GM19239 (cell line): ENCODE data around the gene NOL4L.

Experiments
- DNase-seq: peaks from one replicate; pipeline ENCODE4 v3.0.0; 2011; ENCODE audit warnings: low spot score; ENCODE audit not compliant: insufficient read length
- FAIRE-seq: peaks from 2 replicates; lab custom pipeline; 2011; peaks lifted over from hg19 to GRCh38; lab: Jason Lieb, UNC

Gene NOL4L

GRCh38 chr20:32564921-32565734, 20.0 kb downstream of the NOL4L start:
- DNase-seq (no peak), FAIRE-seq (no peak)

- no peak for DNase-seq
Measured at GRCh38 chr20:32564440-32564839, 20.7 kb downstream of the NOL4L start.

DNA sequence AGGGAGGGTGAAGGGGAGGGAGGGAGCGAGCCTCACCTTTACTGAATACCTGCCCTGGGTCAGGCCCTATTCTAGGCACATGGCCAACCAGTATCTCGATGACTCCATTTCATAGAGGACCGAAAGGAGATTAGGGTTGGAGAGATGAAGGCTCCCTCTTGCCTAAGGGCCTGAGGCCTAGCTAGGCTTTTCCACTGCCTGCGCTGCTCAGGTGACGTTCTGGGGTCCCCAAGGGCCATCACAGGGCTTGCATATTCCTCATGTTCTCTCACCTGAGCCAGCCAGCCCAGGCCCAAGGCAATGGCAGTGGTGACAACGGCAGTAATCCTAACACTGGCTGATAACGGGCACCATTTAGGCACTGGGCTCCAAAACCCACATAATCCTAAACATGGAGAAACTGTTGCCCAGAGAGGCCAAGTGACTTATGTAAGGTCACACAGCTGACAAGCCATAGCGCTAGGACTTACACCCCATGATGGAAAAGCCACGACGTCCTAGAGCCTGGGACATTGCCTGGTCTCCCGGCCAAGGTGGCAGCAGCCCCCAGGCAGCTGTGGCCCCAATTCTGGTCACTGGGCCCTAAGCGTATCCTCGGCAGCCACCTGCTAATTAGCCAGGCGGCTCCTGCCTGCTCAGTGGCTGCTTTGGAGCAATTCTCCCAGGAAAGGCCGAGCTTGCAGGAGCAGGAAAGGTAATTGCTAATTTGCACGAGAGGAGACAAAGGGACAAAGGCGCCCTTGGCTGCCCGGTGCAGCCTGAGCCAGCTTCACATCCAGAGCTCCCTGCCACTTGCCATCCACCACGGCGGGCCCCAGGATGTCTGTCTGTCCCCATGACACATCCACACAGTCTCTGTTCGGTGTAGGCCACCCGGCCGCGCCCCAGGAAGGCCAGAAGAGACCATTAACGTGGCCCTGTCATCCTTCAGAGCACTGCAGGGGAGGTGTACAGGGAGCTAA, 21.5 kb downstream of the NOL4L start:
- no peak for FAIRE-seq
- DNase-seq: no peak

More at GRCh38 chr20:32564440-32564839, 20.7 kb downstream of the NOL4L start:
- FAIRE-seq: no peak

DNA sequence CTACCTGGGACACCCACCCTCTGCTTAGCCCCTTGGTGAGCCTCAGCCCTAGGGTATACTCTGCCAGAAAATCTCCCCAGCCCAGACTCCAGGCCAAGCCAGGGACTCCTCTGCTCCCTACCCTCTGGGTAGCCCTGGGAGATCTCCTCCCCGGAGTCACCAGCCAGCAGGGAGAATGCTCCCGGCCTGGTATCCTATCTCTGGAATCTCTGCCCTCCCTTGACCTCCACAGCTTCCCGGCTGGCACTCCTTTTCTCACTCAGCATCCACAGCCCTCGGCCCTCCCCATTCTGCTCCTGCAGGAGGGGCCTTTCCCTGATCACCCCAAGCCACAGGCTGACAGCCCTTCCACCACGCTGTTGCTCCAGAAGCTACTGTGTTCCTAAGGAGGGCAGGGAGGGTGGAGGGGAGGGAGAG, 22.6 kb downstream of the NOL4L start:
- FAIRE-seq: no peak

DNA sequence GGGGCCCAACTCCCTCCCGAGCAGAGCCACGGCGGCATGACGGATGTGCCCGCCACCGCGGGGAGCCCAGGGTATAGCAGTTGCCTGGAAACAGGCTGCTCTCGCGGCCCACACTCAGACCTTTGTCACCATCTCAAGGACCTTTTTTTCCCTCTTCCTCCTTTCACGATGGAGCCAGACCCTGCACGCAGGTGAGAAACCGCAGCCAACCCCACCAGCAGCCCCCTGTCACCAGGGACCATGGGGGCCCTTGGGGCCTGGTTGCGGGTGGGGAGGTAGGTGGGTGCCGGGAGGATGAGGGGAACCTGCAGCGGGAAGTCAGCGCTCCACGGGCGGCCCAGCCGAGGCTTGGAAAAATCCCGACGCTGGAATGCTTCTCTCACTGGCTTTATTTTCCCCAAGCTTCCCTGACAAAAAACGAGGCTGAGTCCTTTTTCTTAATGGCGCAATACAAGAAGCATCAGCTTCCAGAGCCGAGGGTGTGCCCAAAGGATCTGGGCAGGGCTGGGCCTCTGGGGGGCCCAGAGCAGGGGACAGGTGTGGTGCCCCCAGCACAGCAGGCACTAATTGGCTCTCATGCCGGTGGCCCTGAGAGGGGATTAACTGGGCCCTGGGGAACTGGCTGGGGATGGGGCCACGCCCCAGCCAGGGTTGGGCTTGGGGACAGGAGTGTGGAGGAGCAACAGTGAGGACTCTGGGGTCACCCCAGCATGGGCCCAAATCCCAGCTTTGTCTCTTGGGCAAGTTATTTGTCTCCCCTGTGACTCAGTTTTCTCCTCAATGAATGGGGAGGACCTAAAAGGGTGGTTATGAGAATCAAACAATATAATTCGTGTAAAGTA, 23.9 kb downstream of the NOL4L start:
- no peak for FAIRE-seq
- no peak for DNase-seq

More for the DNA sequence above, 22.6 kb downstream of the NOL4L start:
- no peak for DNase-seq

DNA sequence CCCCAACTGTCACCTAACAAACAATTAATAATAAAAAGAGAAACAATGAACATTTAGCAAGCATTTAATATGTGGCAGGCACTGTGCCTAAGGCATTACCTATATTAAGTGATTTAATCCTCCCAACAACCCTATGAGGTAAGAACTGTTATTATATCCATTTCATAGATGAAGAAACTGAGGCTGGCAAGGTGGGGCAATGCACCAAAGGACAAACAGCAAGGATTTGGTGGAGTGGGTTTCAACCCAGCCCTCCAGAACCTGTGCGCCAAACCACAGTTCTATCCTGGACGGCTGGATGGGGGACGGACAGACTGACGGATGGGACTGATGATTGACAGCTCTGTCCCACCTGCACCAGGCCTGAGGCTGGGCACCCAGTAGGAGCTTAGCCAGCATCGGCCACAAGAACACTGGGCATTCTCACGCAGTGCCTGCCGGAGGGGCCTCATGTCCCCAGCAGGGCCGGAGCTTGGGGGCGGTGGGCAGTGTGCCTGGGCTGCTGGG, 24.6 kb downstream of the NOL4L start:
- FAIRE-seq (no peak), DNase-seq (no peak)

- FAIRE-seq (no peak), DNase-seq (no peak)
Measured at GRCh38 chr20:32559753-32560380, 25.3 kb downstream of the NOL4L start.

GRCh38 chr20:32559205-32559752, 25.9 kb downstream of the NOL4L start:
- FAIRE-seq (no peak), DNase-seq (no peak)

GRCh38 chr20:32558526-32558925, 26.6 kb downstream of the NOL4L start:
- no peak for DNase-seq
- no peak for FAIRE-seq

DNA sequence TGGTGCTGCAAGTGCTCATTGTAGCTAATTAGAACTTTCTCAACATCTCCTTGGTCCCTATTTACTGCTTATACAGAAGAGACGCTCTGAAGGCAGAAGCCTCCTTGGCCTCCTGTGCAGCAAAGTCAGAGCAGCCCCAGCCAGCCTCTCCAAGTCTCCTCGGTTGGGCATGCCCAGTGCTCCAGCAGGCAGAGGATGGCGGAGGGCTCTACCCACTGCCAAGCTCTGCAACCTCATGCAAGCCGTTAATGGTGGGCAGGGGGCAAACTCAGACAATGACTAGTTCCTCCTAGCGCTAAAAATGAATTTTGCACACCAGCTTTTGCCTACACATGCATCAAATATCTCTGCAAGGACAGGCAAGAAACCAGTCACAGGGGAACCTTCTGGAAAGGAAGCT, 27.8 kb downstream of the NOL4L start:
- FAIRE-seq (no peak), DNase-seq (no peak)

DNA sequence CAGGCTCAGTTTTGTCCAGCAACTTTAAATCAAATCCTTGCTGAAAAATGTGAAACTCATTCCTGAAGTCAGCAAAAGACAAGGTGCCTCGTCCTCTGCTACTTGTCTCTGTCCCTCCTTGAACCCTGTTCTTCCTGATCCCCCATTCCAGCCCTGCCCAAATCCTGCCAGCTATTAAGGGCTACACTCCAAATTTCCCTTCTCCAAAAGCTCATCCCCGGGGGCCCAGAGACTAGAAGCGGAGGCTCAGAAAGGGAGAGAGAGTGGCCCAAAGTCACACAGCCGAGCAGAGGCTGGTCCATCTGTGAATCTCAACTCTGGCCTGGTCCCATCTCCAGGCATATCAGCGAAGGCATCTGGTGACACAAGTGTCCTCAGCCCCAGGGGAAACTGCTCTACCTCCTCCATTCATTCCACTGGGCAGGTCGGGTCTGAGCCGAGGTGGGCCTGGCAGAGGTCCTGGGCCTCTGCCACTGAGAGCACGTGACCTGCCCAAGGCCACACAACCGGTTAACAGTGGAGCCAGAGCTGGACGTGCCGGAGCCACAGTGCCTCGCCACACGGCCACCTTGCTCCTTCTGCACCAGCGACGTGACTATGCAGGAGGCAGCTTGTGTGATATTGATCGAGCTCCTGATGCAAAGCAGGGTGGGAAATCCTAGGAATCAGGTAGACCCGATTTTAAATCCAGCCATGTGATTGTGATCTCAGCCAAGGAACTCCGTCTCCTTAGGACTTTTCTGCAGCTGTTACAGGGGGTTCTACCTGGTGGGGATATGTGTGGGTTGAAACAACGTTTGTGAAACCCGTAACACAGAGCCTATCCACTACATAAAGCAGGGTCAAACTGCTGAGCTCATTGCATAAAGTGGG, 28.6 kb downstream of the NOL4L start:
- FAIRE-seq: no peak
- DNase-seq: no peak

GRCh38 chr20:32555584-32555983, 29.5 kb downstream of the NOL4L start:
- no peak for DNase-seq
- FAIRE-seq: no peak

- FAIRE-seq (no peak), DNase-seq (no peak)
Measured at GRCh38 chr20:32554965-32555289, 30.2 kb downstream of the NOL4L start.

DNA sequence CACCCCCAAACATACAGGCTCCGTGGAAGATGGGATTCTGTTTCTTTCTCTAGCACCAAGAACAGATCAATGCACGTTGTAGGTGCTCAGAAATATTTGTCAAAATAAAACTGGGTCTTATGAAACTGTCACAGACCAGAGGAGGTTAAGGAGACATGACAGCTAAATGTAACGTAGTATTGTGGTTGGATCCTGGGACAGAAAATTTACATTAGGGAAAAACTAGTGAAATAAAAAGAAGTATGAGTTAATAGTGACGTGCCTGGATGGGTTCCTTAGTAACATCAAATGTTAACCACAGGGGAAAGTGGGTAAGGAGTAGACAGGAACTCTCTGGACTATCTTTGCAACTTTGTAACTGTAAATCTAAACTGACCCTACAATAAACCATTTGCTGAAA, 31.5 kb downstream of the NOL4L start:
- DNase-seq (no peak), FAIRE-seq (no peak)

DNA sequence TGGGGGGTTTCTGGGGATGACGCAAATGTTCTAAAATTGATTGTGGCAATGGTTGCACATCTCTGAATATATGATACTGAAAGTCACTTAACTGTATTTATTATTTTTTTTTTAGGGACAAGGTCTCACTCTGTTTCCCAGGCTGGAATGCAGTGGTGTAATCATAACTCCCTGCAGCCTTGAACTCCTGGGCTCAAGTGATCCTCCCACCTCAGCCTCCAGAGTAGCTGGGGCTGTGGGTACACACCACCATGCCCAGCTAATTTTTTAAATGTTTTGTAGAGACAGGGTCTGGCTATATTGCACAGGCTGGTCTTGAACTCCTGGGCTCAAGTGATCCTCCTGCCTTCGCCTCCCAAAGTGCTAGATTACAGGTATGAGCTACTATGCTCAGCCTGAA, 33.4 kb downstream of the NOL4L start:
- DNase-seq: no peak
- FAIRE-seq: no peak

DNA sequence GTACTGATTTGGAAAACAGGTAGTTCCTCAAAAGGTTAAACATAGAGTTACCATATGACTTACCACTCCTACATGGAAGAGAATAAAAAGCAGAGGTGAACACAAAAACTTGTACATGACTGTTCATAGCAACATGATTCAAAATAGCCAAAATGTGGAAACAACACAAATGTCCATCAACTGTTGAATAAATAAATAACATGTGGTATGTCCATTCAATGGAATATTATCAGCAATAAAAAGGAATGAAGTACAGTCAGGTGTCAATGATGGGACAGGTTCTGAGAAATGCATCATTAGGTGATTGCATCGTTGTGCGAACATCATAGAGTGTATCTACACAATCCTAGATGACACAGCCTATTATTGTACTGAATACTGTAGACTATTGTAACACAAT, 35.3 kb downstream of the NOL4L start:
- no peak for DNase-seq
- FAIRE-seq: no peak

- no peak for DNase-seq
- FAIRE-seq: no peak
Measured at GRCh38 chr20:32547753-32548034, 37.4 kb downstream of the NOL4L start.

DNA sequence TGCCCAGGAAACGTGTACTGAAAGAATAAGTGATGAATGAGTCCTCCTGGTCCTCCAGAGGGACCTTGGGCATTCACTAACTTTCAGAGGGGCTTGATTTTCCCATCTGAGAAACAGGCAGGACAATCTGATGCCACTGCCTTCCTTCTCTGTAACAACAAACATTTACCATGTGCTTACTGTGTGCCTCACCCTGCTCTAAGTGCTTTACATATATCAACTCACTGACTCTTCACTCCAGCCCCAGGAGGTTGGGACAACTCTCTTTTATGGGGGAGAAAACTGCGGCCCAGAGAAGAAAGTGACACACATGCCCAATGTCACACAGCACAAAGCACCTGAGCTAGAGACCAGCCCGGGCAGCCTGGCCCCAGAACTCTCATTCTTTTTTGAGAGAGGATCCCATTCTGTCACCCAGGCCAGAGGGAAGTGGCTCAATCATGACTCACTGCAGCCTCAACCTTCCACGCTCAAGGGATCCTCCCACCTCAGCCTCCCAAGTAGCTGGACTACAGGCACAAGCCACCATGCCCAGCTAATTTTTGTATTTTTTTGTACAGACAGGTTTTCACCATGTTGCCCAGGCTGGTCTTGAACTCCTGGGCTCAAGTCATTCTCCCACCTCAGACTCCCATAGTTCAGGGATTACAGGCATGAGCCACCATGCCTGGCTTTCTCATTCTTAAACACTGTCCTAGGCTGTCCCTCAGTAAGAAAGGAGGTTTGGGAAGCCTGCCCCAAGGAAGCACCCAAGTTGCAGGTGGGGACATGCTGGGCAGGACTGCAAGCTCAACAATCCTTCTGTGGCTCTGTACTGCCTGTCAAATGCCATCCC, 38.0 kb downstream of the NOL4L start:
- no peak for DNase-seq

More for the DNA sequence above, 38.0 kb downstream of the NOL4L start:
- no peak for FAIRE-seq
